SK-N-SH treated with all-trans-retinoic acid at 6 μM for 48 hours (cell line): ENCODE data around the gene CPNE8.

Experiments used
- ATAC-seq: fragments of 200-7000 bp; cut with Tn5 transposase; 3 replicates; pipeline ENCODE4 v1.9.1; 2020; ENCODE audit warnings: mild to moderate bottlenecking, moderate library complexity
- ARNTL ChIP-seq: fragments of 450-650 bp; formaldehyde crosslinking; IDR thresholded peaks from 2 replicates; pipeline ENCODE4 v1.5.0; 2020; ENCODE audit warnings: low read depth, mild to moderate bottlenecking, moderate library complexity, borderline replicate concordance
- BACH2 ChIP-seq: fragments of 250-450 bp; sonication (Bioruptor Pico); IDR thresholded peaks from 2 replicates; pipeline ENCODE4 v1.9.0; 2021; ENCODE audit warnings: mild to moderate bottlenecking, borderline replicate concordance
- CSDC2 ChIP-seq: fragments of 250-450 bp; sonication (Bioruptor Pico); IDR thresholded peaks from 2 replicates; pipeline ENCODE4 v1.5.0; 2020; ENCODE audit warnings: mild to moderate bottlenecking, moderate library complexity
- GLIS3 ChIP-seq: fragments of 250-450 bp; sonication (Bioruptor Pico); IDR thresholded peaks from 2 replicates; pipeline ENCODE4 v1.5.0; 2020; ENCODE audit warnings: mild to moderate bottlenecking, moderate library complexity
- ISL1 ChIP-seq: fragments of 250-450 bp; sonication (Bioruptor Pico); IDR thresholded peaks from 2 replicates; pipeline ENCODE4 v2.1.2; 2022; ENCODE audit warnings: mild to moderate bottlenecking, moderate library complexity
- OSR1 ChIP-seq: fragments of 250-450 bp; sonication (Bioruptor Pico); IDR thresholded peaks from 2 replicates; pipeline ENCODE4 v1.8.0; 2022; ENCODE audit warnings: moderate library complexity, mild to moderate bottlenecking, inconsistent platforms
- PATZ1 ChIP-seq: fragments of 250-450 bp; sonication (Bioruptor Pico); IDR thresholded peaks from 2 replicates; pipeline ENCODE4 v1.8.0; 2020; ENCODE audit warnings: mild to moderate bottlenecking, moderate library complexity, borderline replicate concordance
- PPARA ChIP-seq: fragments of 250-450 bp; sonication (Bioruptor Pico); IDR thresholded peaks from 2 replicates; pipeline ENCODE4 v1.5.0; 2020; ENCODE audit warnings: mild to moderate bottlenecking, borderline replicate concordance
- RARB ChIP-seq: fragments of 250-450 bp; sonication (Bioruptor Pico); IDR thresholded peaks from 2 replicates; pipeline ENCODE4 v1.8.0; 2021; ENCODE audit warnings: mild to moderate bottlenecking, moderate library complexity
- SNAI2 ChIP-seq: fragments of 250-450 bp; sonication (Bioruptor Pico); IDR thresholded peaks from 2 replicates; pipeline ENCODE4 v1.5.0; 2020; ENCODE audit warnings: mild to moderate bottlenecking, moderate library complexity
- TCF4 ChIP-seq: fragments of 250-450 bp; sonication (Bioruptor Pico); IDR thresholded peaks from 2 replicates; pipeline ENCODE4 v1.8.0; 2021; ENCODE audit warnings: mild to moderate bottlenecking, moderate library complexity, borderline replicate concordance
- TOX ChIP-seq: fragments of 250-450 bp; sonication (Bioruptor Pico); IDR thresholded peaks from 2 replicates; pipeline ENCODE4 v1.8.0; 2021; ENCODE audit warnings: mild to moderate bottlenecking, moderate library complexity, borderline replicate concordance
- TSHZ2 ChIP-seq: fragments of 250-450 bp; sonication (Bioruptor Pico); IDR thresholded peaks from 2 replicates; pipeline ENCODE4 v1.5.0; 2020; ENCODE audit warnings: mild to moderate bottlenecking, moderate library complexity
- ZC3H10 ChIP-seq: fragments of 250-450 bp; sonication (Bioruptor Pico); IDR thresholded peaks from 2 replicates; pipeline ENCODE4 v1.5.1; 2021; ENCODE audit warnings: mild to moderate bottlenecking, moderate library complexity
- ZFP3 ChIP-seq: fragments of 250-450 bp; sonication (Bioruptor Pico); IDR thresholded peaks from 2 replicates; pipeline ENCODE4 v1.5.0; 2020; ENCODE audit warnings: mild to moderate bottlenecking, moderate library complexity
- ZFP30 ChIP-seq: fragments of 450-650 bp; formaldehyde crosslinking; IDR thresholded peaks from 2 replicates; pipeline ENCODE4 v1.5.0; 2022; ENCODE audit warnings: mild to moderate bottlenecking, moderate library complexity
- ZNF565 ChIP-seq: fragments of 450-650 bp; formaldehyde crosslinking; conservative IDR thresholded peaks from 2 replicates; pipeline ENCODE4 v1.5.0; 2020; ENCODE audit warnings: low read depth, mild to moderate bottlenecking, moderate library complexity
- ZNF70 ChIP-seq: fragments of 450-650 bp; formaldehyde crosslinking; IDR thresholded peaks from 2 replicates; pipeline ENCODE4 v1.5.0; 2020; ENCODE audit warnings: mild to moderate bottlenecking, moderate library complexity
- ZNF8 ChIP-seq: fragments of 450-650 bp; formaldehyde crosslinking; IDR thresholded peaks from 2 replicates; pipeline ENCODE4 v1.5.0; 2020; ENCODE audit warnings: mild to moderate bottlenecking, moderate library complexity
- TF ChIP-seq, protein P1 (sequence below): fragments of 250-450 bp; sonication (Bioruptor Pico); IDR thresholded peaks from 2 replicates; pipeline ENCODE4 v1.8.0; 2021; ENCODE audit warnings: low read depth, mild to moderate bottlenecking, moderate library complexity, borderline replicate concordance
- TF ChIP-seq, protein P2 (sequence below): fragments of 250-450 bp; sonication (Bioruptor Pico); IDR thresholded peaks from 2 replicates; pipeline ENCODE4 v1.5.1; 2020; ENCODE audit warnings: low read depth, mild to moderate bottlenecking, moderate library complexity

CPNE8 gene

GRCh38 chr12:38697289-38697688, 208.1 kb downstream of the CPNE8 start:
- no peak for ATAC-seq
- no peak for TF ChIP-seq TCF4
- no peak for TF ChIP-seq CSDC2 (CRISPR knock-in tag)
- no peak for TF ChIP-seq TOX
- TF ChIP-seq, protein P1, sequence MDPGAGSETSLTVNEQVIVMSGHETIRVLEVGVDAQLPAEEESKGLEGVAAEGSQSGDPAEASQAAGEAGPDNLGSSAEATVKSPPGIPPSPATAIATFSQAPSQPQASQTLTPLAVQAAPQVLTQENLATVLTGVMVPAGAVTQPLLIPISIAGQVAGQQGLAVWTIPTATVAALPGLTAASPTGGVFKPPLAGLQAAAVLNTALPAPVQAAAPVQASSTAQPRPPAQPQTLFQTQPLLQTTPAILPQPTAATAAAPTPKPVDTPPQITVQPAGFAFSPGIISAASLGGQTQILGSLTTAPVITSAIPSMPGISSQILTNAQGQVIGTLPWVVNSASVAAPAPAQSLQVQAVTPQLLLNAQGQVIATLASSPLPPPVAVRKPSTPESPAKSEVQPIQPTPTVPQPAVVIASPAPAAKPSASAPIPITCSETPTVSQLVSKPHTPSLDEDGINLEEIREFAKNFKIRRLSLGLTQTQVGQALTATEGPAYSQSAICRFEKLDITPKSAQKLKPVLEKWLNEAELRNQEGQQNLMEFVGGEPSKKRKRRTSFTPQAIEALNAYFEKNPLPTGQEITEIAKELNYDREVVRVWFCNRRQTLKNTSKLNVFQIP (CRISPR knock-in tag): no peak
- no peak for TF ChIP-seq ZNF70 (CRISPR knock-in tag)
- no peak for TF ChIP-seq ZFP30 (CRISPR knock-in tag)
- TF ChIP-seq ZNF8 (CRISPR knock-in tag): no peak
- TF ChIP-seq GLIS3 (CRISPR knock-in tag): no peak

- no peak for TF ChIP-seq PATZ1 (CRISPR knock-in tag)
- TF ChIP-seq, protein P2, sequence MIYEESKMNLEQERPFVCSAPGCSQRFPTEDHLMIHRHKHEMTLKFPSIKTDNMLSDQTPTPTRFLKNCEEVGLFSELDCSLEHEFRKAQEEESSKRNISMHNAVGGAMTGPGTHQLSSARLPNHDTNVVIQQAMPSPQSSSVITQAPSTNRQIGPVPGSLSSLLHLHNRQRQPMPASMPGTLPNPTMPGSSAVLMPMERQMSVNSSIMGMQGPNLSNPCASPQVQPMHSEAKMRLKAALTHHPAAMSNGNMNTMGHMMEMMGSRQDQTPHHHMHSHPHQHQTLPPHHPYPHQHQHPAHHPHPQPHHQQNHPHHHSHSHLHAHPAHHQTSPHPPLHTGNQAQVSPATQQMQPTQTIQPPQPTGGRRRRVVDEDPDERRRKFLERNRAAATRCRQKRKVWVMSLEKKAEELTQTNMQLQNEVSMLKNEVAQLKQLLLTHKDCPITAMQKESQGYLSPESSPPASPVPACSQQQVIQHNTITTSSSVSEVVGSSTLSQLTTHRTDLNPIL (CRISPR knock-in tag): no peak
- no peak for ATAC-seq
These were observed 210.3 kb downstream of the CPNE8 start for GRCh38 chr12:38695057-38695456.

GRCh38 chr12:38691164-38691563, 214.2 kb downstream of the CPNE8 start:
- TF ChIP-seq ZFP30 (CRISPR knock-in tag) (no peak), ZC3H10 (no peak), ARNTL (CRISPR knock-in tag) (no peak), RARB (CRISPR knock-in tag) (no peak), GLIS3 (CRISPR knock-in tag) (no peak), PPARA (no peak), TSHZ2 (CRISPR knock-in tag) (no peak), ZNF70 (CRISPR knock-in tag) (no peak), OSR1 (CRISPR knock-in tag) (no peak), BACH2 (no peak), TCF4 (no peak), SNAI2 (CRISPR knock-in tag) (no peak)
- ATAC-seq: no peak

GRCh38 chr12:38690646-38691045, 214.7 kb downstream of the CPNE8 start:
- no peak for ATAC-seq
- TF ChIP-seq BACH2 (no peak), SNAI2 (CRISPR knock-in tag) (no peak), ZNF565 (CRISPR knock-in tag) (no peak), ISL1 (CRISPR knock-in tag) (no peak), ZFP3 (CRISPR knock-in tag) (no peak), GLIS3 (CRISPR knock-in tag) (no peak), OSR1 (CRISPR knock-in tag) (no peak)
- TF ChIP-seq, protein P1 (CRISPR knock-in tag): no peak
